Smooth muscle cell (in vitro differentiated cells): ENCODE results near the gene L1CAM. TPM values are rescaled to one million over a fixed set of nuclear protein-coding genes. Genes with fewer than 3 reads are reported as not detected.

ENCODE experiments used
- DNase-seq: peaks from one replicate; lab custom pipeline; 2025; ENCODE audit not compliant: unreplicated experiment; lab: John Stamatoyannopoulos, UW
- H2AFZ ChIP-seq: fragments of 200-600 bp; sonication (generic); 2 replicates; pipeline ENCODE4 v1.6.0; 2016; ENCODE audit warnings: antibody characterized with exemption, low read depth, mild to moderate bottlenecking
- H3F3A ChIP-seq: fragments of 200-600 bp; sonication (generic); 2 replicates; pipeline ENCODE4 v1.6.0; 2017; ENCODE audit warnings: antibody characterized with exemption, low read depth
- H3K27ac ChIP-seq: fragments of 200-600 bp; sonication (generic); 2 replicates; pipeline ENCODE4 v1.5.1; 2016; ENCODE audit warnings: low read depth, mild to moderate bottlenecking
- H3K27me3 ChIP-seq: fragments of 200-600 bp; sonication (generic); 2 replicates; pipeline ENCODE4 v1.6.1; 2016; ENCODE audit warnings: low read depth, mild to moderate bottlenecking
- H3K36me3 ChIP-seq: fragments of 200-600 bp; sonication (generic); 2 replicates; pipeline ENCODE4 v1.5.1; 2016; ENCODE audit warnings: low read depth
- H3K4me1 ChIP-seq: fragments of 200-600 bp; sonication (generic); 2 replicates; pipeline ENCODE4 v1.5.1; 2016; ENCODE audit warnings: low read depth
- H3K4me2 ChIP-seq: fragments of 200-600 bp; sonication (generic); 2 replicates; pipeline ENCODE4 v1.6.0; 2016; ENCODE audit warnings: mild to moderate bottlenecking
- H3K4me3 ChIP-seq: fragments of 200-600 bp; sonication (generic); 2 replicates; pipeline ENCODE4 v1.5.1; 2016; ENCODE audit warnings: mild to moderate bottlenecking
- H3K79me2 ChIP-seq: fragments of 200-600 bp; sonication (generic); 2 replicates; pipeline ENCODE4 v1.6.0; 2016; ENCODE audit warnings: low read depth, mild to moderate bottlenecking
- H3K9ac ChIP-seq: fragments of 200-600 bp; sonication (generic); 2 replicates; pipeline ENCODE4 v1.6.0; 2016; ENCODE audit warnings: low read depth
- H3K9me3 ChIP-seq: fragments of 200-600 bp; sonication (generic); replicated peaks from 2 replicates; pipeline ENCODE4 v1.5.1; 2016; ENCODE audit warnings: low read depth
- H4K20me1 ChIP-seq: fragments of 200-600 bp; sonication (generic); 2 replicates; pipeline ENCODE4 v1.6.0; 2016; ENCODE audit warnings: low read depth
- CTCF ChIP-seq: fragments of 200-600 bp; sonication (generic); IDR thresholded peaks from 2 replicates; pipeline ENCODE4 v1.5.1; 2017; ENCODE audit warnings: borderline replicate concordance, mild to moderate bottlenecking, antibody characterized with exemption; ENCODE audit not compliant: insufficient read depth, poor library complexity, severe bottlenecking
- WGBS: methylation state at CpG from one replicate; pipeline ENCODE4 v1.1.7; 2016; ENCODE audit warnings: low lambda C conversion rate; 5-methylcytosine and 5-hydroxymethylcytosine counted together
- polyA plus RNA-seq: library from polyadenylated mRNA; unstranded; fragments of >200 nt; fragmentation: Nextera tagmentation; extraction: Ambion mirVana; gene quantifications from 2 replicates; pipeline ENCODE4 v1.2.1, GENCODE V29; 2016
- total RNA-seq: library from RNA; depleted of rRNA; stranded (reverse); fragments of >200 nt; gene quantifications from 2 replicates; pipeline ENCODE4 v1.2.3, GENCODE V29; 2014

Gene L1CAM
- total and polyA plus RNA-seq, 2 experiments from 2014 or later, result 27.2 to 68.7 TPM

GRCh38 chrX:153919281-153919680, 33.3 kb upstream of the L1CAM start:
- Histone ChIP-seq H3K4me2 (no peak overlapping the region), H2AFZ (no peak overlapping the region)
- WGBS, result 87% methylated on average over 13 of the region's 13 CpGs

GRCh38 chrX:153917869-153918268, 31.9 kb upstream of the L1CAM start:
- H3K79me2 ChIP-seq, result no peaks in the 10 kb centered on the region

More at GRCh38 chrX:153919281-153919680, 33.3 kb upstream of the L1CAM start:
- H3K4me3 ChIP-seq, result no peak overlapping the region
- H3K27ac ChIP-seq, result no peak overlapping the region
- H3K79me2 ChIP-seq, result no peaks in the 10 kb centered on the region
- no peaks in the 10 kb centered on the region for H3K4me1 ChIP-seq
- H3K27me3 ChIP-seq, result no peaks in the 10 kb centered on the region
- H3F3A ChIP-seq, result no peaks in the 10 kb centered on the region
- no peak overlapping the region for H3K9ac ChIP-seq
- no peak for DNase-seq
- no peaks in the 10 kb centered on the region for H3K9me3 ChIP-seq
- TF ChIP-seq CTCF, result no peak
- no peaks in the 10 kb centered on the region for H4K20me1 ChIP-seq
- no peaks in the 10 kb centered on the region for H3K36me3 ChIP-seq

DNA sequence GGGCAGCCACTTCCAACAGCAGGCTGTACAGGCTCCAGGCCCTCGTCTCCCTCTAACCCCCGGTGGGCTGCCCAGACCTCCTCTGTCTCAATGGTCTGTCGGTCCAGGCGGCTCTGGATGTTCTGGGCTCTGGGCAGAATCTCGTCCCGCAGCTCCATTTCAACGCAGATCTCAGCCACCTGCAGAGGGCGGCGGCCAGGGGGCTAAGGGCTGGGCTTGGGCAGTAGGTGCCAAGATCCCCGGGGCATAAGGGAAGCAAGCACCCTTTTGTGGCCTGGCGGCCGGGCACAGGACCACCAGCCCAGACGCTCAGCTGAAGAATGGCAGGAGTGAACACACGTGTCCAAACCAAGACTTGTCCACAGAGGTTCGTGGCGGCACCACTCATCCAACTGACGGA, 27.7 kb upstream of the L1CAM start:
- no peak for TF ChIP-seq CTCF
- Histone ChIP-seq H3K36me3 (no peaks in the 10 kb centered on the region), H3K27ac (no peak overlapping the region), H4K20me1 (no peaks in the 10 kb centered on the region), H3K4me3 (no peak overlapping the region), H3K27me3 (no peaks in the 10 kb centered on the region), H2AFZ (no peak overlapping the region), H3K4me1 (no peaks in the 10 kb centered on the region), H3K9ac (no peak overlapping the region), H3K9me3 (no peaks in the 10 kb centered on the region), H3K79me2 (no peaks in the 10 kb centered on the region), H3F3A (no peaks in the 10 kb centered on the region), H3K4me2 (no peak overlapping the region)
- no peak for DNase-seq
- 97% methylated on average over 17 of the region's 17 CpGs for WGBS

More at GRCh38 chrX:153917869-153918268, 31.9 kb upstream of the L1CAM start:
- no peak for TF ChIP-seq CTCF
- no peaks in the 10 kb centered on the region for H3K9me3 ChIP-seq
- no peaks in the 10 kb centered on the region for H3K27me3 ChIP-seq
- H3K27ac ChIP-seq, result no peak overlapping the region
- no peaks in the 10 kb centered on the region for H3K36me3 ChIP-seq
- WGBS, result 81% methylated on average over 6 of the region's 6 CpGs
- H4K20me1 ChIP-seq, result no peaks in the 10 kb centered on the region
- no peaks in the 10 kb centered on the region for H3F3A ChIP-seq
- no peak overlapping the region for H3K4me2 ChIP-seq
- no peak overlapping the region for H3K4me3 ChIP-seq
- no peak overlapping the region for H3K9ac ChIP-seq
- H2AFZ ChIP-seq, result no peak overlapping the region
- DNase-seq, result no peak
- H3K4me1 ChIP-seq, result no peaks in the 10 kb centered on the region

DNA sequence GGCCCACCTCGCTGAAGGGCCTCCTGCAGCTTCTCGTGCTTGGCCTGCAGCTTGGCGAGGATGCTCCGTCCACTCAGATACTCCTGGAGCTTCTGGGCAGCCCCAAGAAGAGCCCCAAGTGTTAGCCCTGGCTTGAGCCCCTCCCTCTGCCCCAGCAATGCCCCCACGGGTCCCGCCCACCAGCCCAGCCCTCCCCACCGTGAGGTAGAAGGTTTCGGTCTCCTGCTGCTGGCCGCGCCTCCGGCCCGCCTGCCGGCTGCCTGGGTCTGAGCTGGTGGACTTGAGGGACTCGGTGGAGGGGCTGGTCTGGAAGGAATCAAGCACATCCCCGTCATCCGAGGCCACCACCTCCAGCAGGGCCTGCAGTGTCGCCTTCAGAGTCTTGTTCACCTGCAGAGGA, 27.2 kb upstream of the L1CAM start:
- Histone ChIP-seq H3K4me2 (no peak overlapping the region), H3K4me1 (no peaks in the 10 kb centered on the region), H3K9me3 (no peaks in the 10 kb centered on the region), H3K9ac (no peak overlapping the region), H3F3A (no peaks in the 10 kb centered on the region), H3K27me3 (no peaks in the 10 kb centered on the region), H3K36me3 (no peaks in the 10 kb centered on the region), H2AFZ (no peak overlapping the region), H3K27ac (no peak overlapping the region), H3K79me2 (no peaks in the 10 kb centered on the region), H3K4me3 (no peak overlapping the region), H4K20me1 (no peaks in the 10 kb centered on the region)
- no peak for TF ChIP-seq CTCF
- DNase-seq, result no peak
- WGBS, result 86% methylated on average over 15 of the region's 17 CpGs
